NCI-H526 (cell line): Measurements from ENCODE around the gene MEF2C.

Source experiments
- DNase-seq, 2 experiments: peaks; one replicate each; lab custom pipeline; 2025; lab: John Stamatoyannopoulos, UW

MEF2C gene

GRCh38 chr5:88713818-88714217, 169.2 kb downstream of the MEF2C start:
- no peak for DNase-seq

- no peak for DNase-seq
Measured at GRCh38 chr5:88708682-88709398, 174.1 kb downstream of the MEF2C start.

- DNase-seq, result no peak
Measured at GRCh38 chr5:88708021-88708420, 175.0 kb downstream of the MEF2C start.

- DNase-seq, result no peak
Measured at GRCh38 chr5:88707216-88707965, 175.6 kb downstream of the MEF2C start.

GRCh38 chr5:88702332-88702731, 180.7 kb downstream of the MEF2C start:
- no peak for DNase-seq

GRCh38 chr5:88700121-88700520, 182.9 kb downstream of the MEF2C start:
- no peak for DNase-seq

- no peak for DNase-seq
Measured at GRCh38 chr5:88698290-88698689, 184.7 kb downstream of the MEF2C start.

GRCh38 chr5:88696466-88696865, 186.5 kb downstream of the MEF2C start:
- DNase-seq, result no peak

- no peak for DNase-seq
Measured at GRCh38 chr5:88695931-88696330, 187.1 kb downstream of the MEF2C start.

GRCh38 chr5:88695232-88695631, 187.8 kb downstream of the MEF2C start:
- no peak for DNase-seq

GRCh38 chr5:88694023-88694679, 188.8 kb downstream of the MEF2C start:
- DNase-seq, result no peak

- no peak for DNase-seq
Measured at GRCh38 chr5:88693071-88693932, 189.7 kb downstream of the MEF2C start.

GRCh38 chr5:88691945-88692868, 190.8 kb downstream of the MEF2C start:
- no peak for DNase-seq

GRCh38 chr5:88691230-88691582, 191.8 kb downstream of the MEF2C start:
- DNase-seq, result no peak

GRCh38 chr5:88690409-88691229, 192.4 kb downstream of the MEF2C start:
- peak in 1 of 2 experiments; percentile 71 for DNase-seq

GRCh38 chr5:88689668-88690408, 193.1 kb downstream of the MEF2C start:
- no peak for DNase-seq

- DNase-seq, result no peak
Measured at GRCh38 chr5:88688984-88689667, 193.9 kb downstream of the MEF2C start.

GRCh38 chr5:88688156-88688983, 194.6 kb downstream of the MEF2C start:
- no peak for DNase-seq
